Effector memory CD4-positive, alpha-beta T cell (primary cell): ENCODE results near the gene BSN.

Source experiments
- DNase-seq, 3 donors: peaks; one replicate each; pipeline ENCODE4 v3.0.0-alpha.2; 2020
- H3K27ac ChIP-seq: 2 replicates; pipeline ENCODE4 v1.7.0; 2013; ENCODE audit warnings: mild to moderate bottlenecking, low read length, moderate library complexity; ENCODE audit not compliant: insufficient read depth, poor library complexity, severe bottlenecking
- H3K27me3 ChIP-seq: replicated peaks from 2 replicates; pipeline ENCODE4 v1.7.0; 2013; ENCODE audit warnings: mild to moderate bottlenecking, low read length; ENCODE audit not compliant: insufficient read depth, control insufficient read depth, poor library complexity, severe bottlenecking
- H3K36me3 ChIP-seq: 2 replicates; pipeline ENCODE4 v1.7.0; 2013; ENCODE audit warnings: mild to moderate bottlenecking, low read length, moderate library complexity; ENCODE audit not compliant: control insufficient read depth, insufficient read depth
- H3K4me1 ChIP-seq: 2 replicates; pipeline ENCODE4 v1.7.0; 2013; ENCODE audit warnings: low read length, mild to moderate bottlenecking; ENCODE audit not compliant: control insufficient read depth, insufficient read depth, poor library complexity, severe bottlenecking
- H3K4me3 ChIP-seq: 2 replicates; pipeline ENCODE4 v1.7.0; 2013; ENCODE audit warnings: low read length, low read depth, mild to moderate bottlenecking; ENCODE audit not compliant: insufficient read depth, poor library complexity, severe bottlenecking
- H3K9me3 ChIP-seq: 2 replicates; pipeline ENCODE4 v1.7.0; 2013; ENCODE audit warnings: mild to moderate bottlenecking, low read length, moderate library complexity; ENCODE audit not compliant: control insufficient read depth

The BSN gene

DNA sequence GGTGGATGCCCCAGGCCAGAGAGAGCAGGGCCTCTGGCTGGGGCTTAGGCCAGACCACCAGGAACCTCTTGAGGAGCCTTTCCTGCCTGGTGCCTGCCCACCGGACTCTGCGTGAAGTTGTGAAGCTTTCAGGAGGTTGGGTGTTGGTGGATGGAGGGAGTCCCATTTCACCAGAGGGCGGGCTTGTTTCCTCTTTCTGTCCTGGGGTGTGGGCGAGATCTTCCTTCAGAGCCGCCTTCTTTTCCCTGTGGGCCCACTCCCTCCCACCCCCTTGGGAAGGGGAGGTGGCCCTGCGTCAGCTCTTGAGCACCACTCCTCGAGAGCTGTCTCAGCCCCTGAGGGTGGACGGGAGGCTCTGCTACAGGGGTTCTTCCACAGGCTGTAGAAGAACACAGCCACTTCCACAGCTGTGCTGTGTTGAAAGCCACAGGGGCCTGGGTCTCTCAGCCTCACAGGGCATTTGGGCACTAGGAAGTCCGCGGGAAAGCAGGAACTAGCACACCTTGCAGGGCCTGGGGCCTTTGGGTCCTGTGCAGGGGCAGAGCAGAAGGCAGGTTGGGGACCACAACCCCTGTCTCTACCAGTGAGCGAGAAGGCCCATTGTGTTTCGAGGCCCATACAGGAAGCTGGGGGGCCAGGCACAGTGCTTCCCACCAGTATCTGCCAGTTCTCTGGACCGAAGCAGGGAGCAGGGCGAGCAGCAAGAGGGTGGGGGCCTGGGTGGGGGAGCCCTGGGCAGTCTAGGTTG lies 163.1 kb downstream of the BSN start:
- no peak for DNase-seq
- H3K27ac ChIP-seq: no peak overlapping the region
- no peaks in the 10 kb centered on the region for H3K27me3 ChIP-seq
- peaks cover 13% of the 10 kb centered on the region for H3K4me1 ChIP-seq
- H3K4me3 ChIP-seq: no peak overlapping the region
- H3K9me3 ChIP-seq: no peaks in the 10 kb centered on the region
- H3K36me3 ChIP-seq: peaks cover 15% of the 10 kb centered on the region

DNA sequence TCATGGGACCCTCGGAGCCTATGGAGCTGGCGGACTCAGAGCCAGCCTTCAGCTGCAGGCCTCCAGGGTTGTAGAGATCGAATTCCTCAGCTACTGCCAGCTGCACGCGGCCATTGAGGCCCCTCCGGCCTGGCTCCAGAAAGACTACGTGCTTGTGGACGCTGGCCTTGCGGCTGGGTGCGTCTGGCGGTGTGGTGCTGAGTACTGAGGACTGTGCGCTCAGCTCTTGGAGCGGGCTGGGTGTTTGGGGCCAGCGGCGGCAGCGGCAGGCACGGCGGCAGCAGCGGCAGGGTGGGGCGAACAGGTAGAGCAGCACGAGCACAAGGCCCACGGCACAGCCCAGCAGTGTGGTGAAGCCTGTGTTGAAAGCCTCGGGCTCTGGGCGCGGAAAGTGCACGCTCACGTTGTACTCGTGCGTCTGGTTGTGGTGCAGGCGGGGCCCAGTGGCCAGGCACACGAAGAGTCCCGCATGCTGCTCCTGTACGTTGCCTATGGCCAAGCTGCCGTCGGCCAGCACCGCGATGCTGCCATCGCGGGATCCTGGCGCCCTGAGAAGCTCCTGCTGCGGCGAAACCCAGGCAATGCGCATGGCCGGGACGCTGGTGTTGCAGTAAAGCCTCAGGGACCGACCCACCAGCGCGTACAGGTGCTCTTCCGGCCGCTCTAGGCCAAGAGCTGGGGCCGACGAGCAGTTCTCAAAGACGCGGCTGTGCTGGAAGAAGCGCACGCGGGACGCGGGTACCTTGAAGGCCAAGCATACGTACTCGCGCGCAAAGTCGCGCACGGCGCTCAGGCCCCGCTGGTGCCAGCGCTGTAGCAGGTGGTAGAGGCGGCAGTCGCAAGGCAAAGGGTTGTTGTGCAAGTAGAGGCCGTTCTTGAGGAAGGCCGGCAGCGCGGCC lies 163.9 kb downstream of the BSN start:
- H3K9me3 ChIP-seq: no peaks in the 10 kb centered on the region
- peaks cover 16% of the 10 kb centered on the region for H3K4me1 ChIP-seq
- H3K27me3 ChIP-seq: no peaks in the 10 kb centered on the region
- H3K36me3 ChIP-seq: peaks cover 17% of the 10 kb centered on the region
- DNase-seq: no peak
- H3K4me3 ChIP-seq: peak overlapping the region; percentile 72
- no peak overlapping the region for H3K27ac ChIP-seq

DNA sequence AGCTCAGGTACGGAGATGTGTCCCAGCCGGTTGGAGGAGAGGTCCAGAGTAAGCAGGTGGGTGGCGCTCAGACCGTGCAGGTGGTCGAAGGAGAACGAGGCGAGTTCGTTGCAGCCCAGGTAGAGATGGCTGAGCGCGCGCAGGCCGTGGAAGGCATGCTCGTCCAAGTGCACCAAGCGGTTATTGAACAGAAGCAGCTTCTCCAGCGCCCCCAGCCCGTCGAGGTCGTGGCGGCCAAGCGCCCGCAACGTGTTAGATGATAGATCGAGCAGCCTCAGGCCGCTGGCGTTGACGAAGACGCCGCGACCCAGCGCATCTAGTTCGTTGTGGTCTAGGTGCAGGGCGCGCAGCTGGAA lies 164.6 kb downstream of the BSN start:
- Histone ChIP-seq H3K4me1 (peaks cover 16% of the 10 kb centered on the region), H3K4me3 (peak overlapping the region; percentile 72), H3K36me3 (peaks cover 17% of the 10 kb centered on the region), H3K9me3 (no peaks in the 10 kb centered on the region), H3K27me3 (no peaks in the 10 kb centered on the region), H3K27ac (peak overlapping the region; percentile 35)
- DNase-seq: no peak

DNA sequence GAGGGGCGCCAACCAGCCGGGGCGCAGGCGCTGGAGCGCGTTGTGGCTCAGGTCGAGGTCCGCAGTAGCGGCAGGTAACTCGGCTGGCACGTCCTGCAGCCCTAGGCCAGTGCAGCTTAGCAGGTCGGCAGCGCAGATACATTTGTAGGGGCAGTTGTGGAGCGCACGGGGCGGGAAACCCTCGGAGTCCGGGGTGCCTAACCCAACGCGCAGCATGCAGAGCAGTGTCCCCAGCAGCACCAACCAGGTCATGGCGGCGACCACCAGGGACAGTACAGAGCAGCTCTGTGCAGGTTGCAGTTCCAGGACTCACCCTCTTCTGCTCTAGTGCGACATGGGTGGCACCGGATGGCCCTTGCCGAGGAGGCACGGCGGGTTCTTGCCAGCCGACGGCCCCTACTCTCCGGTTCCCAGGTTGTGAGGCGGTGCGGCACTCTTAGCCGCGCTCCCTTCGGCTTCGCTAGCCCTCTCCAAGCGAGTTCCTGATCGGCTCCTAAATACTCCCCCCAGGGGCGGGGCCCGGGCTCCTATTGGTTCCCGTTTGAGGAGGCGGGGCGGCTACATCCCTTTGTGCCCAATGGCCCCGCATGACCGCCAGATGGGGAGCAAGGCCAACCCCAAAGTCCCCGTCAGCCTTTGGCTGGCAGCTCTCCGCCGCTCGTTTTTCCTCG lies 165.1 kb downstream of the BSN start, which contains the start of gene AMIGO3:
AMIGO3 (minus strand) TSS at position 471 of the 671 bp plus-strand sequence; CDS start at position 252, 219 bp downstream.
- DNase-seq: peak; percentile 82 to 90 (median 90)
- H3K4me1 ChIP-seq: peaks cover 18% of the 10 kb centered on the region
- no peaks in the 10 kb centered on the region for H3K9me3 ChIP-seq
- H3K27me3 ChIP-seq: no peaks in the 10 kb centered on the region
- H3K36me3 ChIP-seq: peaks cover 17% of the 10 kb centered on the region
- H3K4me3 ChIP-seq: peak within 1 kb of the TSS; percentile 72
- peak within 1 kb of the TSS; percentile 66 for H3K27ac ChIP-seq
